ENCODE results near the gene SPG21. TPM values are rescaled to one million over a fixed set of nuclear protein-coding genes. Genes with fewer than 3 reads are reported as not detected.

SPG21 gene, protein sequence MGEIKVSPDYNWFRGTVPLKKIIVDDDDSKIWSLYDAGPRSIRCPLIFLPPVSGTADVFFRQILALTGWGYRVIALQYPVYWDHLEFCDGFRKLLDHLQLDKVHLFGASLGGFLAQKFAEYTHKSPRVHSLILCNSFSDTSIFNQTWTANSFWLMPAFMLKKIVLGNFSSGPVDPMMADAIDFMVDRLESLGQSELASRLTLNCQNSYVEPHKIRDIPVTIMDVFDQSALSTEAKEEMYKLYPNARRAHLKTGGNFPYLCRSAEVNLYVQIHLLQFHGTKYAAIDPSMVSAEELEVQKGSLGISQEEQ
- polyA plus RNA-seq: 90.9 and 93.8 TPM in 2 replicates

DNA sequence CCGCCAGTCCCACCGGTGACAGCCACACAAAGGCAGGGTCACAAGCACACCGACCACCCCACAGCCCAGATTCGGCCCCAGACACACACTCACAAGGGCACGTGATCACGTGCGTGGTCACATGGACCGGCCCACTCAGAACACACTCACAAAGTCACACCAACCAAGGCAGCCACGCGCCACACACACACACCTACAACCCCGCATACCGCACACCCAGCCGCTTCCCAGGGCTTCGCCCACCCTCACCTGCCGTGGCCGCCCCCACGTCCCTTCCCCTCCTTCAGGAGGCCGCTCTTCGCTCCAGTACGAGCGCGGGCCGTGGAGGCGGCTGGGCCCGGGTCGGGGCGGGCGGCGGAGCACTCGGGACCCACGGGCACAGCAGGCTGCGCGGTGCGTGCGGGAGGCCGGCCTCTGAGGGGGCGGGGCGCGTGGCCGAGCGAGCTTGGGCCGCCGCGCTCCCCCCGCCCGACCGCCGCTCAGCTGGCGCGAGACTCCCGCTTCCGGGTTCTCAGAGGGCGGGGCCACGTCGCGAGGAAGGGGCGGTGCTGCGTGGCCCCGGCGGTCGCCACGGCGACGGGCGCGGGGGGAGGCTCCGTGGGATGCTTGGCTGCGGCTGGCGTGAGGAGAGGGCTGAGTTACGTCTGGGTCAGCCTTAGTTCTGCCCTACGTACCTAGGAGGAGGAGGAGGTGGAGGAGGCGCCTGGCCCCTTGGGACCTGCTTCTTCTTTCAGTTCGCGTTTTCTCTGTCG is at the start of gene SPG21:
Gene SPG21, minus strand, starts transcription at position 499 of the 752 bp plus-strand sequence. CDS start 6,345 bp downstream, outside the sequence.

DNA sequence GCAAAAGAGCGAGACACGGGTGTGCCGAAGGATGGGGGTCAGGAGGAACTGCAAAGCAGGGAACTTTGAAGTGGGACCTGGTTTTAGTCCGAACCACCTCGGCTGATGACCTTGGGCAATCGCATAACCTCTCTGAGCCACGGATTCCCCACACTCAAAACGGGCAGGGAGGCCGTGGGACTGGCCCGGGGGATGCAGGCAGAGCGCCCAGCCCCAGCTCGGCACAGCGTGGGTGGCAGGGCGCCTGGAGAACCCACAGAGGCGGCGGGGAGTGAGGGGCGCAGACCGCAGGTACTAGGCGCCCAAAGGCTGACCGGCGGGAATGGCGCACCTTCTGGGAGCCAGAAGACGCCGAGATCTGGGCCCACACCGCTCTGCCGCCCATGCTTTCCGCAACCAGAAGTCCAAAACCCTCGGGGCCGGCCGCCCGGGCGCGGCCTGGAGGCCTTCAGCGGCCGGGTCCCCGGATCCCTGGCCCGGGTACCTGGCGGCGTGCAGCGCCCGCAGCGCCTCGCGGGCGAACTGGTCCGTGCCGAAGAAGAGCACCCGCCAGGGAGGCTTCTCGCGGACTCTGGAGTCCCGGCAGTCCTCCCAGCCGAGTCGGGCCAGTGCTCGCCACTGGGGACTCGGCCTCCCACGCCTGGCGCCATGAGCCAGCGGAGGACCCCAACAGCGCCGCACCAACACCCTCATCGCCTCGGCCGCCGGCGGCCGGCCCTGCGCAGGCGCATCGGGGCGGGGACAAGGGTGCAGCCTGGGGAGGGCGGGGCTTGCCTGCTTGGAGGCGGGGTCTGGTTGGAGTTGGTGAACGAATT is 39.4 kb upstream of the SPG21 start, which contains the start of gene MTFMT:
Gene MTFMT, minus strand, starts transcription at position 719 of the 815 bp plus-strand sequence. Its CDS starts 26 bp downstream, at position 693.

Other genes with a start within 250 kb of the SPG21 start
- 0.19 and 0.59 TPM in 2 replicates for gene RBPMS2, start 214.3 kb downstream of the SPG21 start, polyA plus RNA-seq
- not detected in 2 replicates for gene PIF1, start 164.3 kb downstream of the SPG21 start, polyA plus RNA-seq
- 0.57 and 0.93 TPM in 2 replicates for gene PLEKHO2, start 148.0 kb downstream of the SPG21 start, polyA plus RNA-seq
- gene ANKDD1A, start 78.0 kb downstream of the SPG21 start, polyA plus RNA-seq: 6.2 and 13.6 TPM in 2 replicates
- gene MTFMT, start 39.7 kb upstream of the SPG21 start, polyA plus RNA-seq: 7.0 and 8.0 TPM in 2 replicates
- gene SLC51B, start 55.5 kb upstream of the SPG21 start, polyA plus RNA-seq: not detected in 2 replicates
- not detected in 2 replicates for gene RASL12, start 78.1 kb upstream of the SPG21 start, polyA plus RNA-seq
- not detected in 2 replicates for gene KBTBD13, start 86.8 kb upstream of the SPG21 start, polyA plus RNA-seq
- 2.3 and 2.7 TPM in 2 replicates for gene UBAP1L, start 125.3 kb upstream of the SPG21 start, polyA plus RNA-seq
- 7.5 and 9.9 TPM in 2 replicates for gene PDCD7, start 143.9 kb upstream of the SPG21 start, polyA plus RNA-seq
- gene CLPX, start 195.4 kb upstream of the SPG21 start, polyA plus RNA-seq: 22.3 and 27.2 TPM in 2 replicates
- gene CILP, start 221.6 kb upstream of the SPG21 start, polyA plus RNA-seq: not detected in 2 replicates

Measured in Purkinje cell (primary cell).